Mesendoderm (in vitro differentiated cells): ENCODE data around the gene WNT16.
"Not testable (repeated sequence)": the region's sequence is repeated elsewhere in the genome, so short reads cannot be mapped to it uniquely, and the experiment has no call there.

Experiments
- DNase-seq: peaks from one replicate; pipeline ENCODE4 v3.0.0; 2013
- H2AK5ac ChIP-seq: 2 replicates; pipeline ENCODE4 v1.6.1; 2013; ENCODE audit warnings: low read length, inconsistent platforms
- H2BK120ac ChIP-seq: 2 replicates; pipeline ENCODE4 v1.6.1; 2013; ENCODE audit warnings: low read depth, mild to moderate bottlenecking, low read length, moderate library complexity, mixed read lengths
- H2BK15ac ChIP-seq: replicated peaks from 2 replicates; pipeline ENCODE4 v1.6.1; 2013; ENCODE audit warnings: low read depth, mild to moderate bottlenecking, moderate library complexity
- H2BK5ac ChIP-seq: 2 replicates; pipeline ENCODE4 v1.6.1; 2013; ENCODE audit warnings: low read length, inconsistent platforms
- H3K18ac ChIP-seq: 2 replicates; pipeline ENCODE4 v1.6.1; 2013; ENCODE audit warnings: mild to moderate bottlenecking, low read length, mixed read lengths
- H3K23ac ChIP-seq: one replicate; pipeline ENCODE4 v1.6.1; 2013; ENCODE audit warnings: low read length
- H3K27ac ChIP-seq: 2 replicates; pipeline ENCODE4 v1.5.1; 2013; ENCODE audit warnings: low read depth, mild to moderate bottlenecking, inconsistent platforms, low read length, moderate library complexity
- H3K27me3 ChIP-seq: 2 replicates; pipeline ENCODE4 v1.6.1; 2013; ENCODE audit warnings: low read length, control low read depth, mild to moderate bottlenecking, inconsistent platforms; ENCODE audit not compliant: insufficient read depth, poor library complexity
- H3K36me3 ChIP-seq: 2 replicates; pipeline ENCODE4 v1.6.1; 2013; ENCODE audit warnings: low read length, inconsistent platforms; ENCODE audit not compliant: control insufficient read depth, insufficient read depth
- H3K4ac ChIP-seq: one replicate; pipeline ENCODE4 v1.6.1; 2013; ENCODE audit warnings: low read depth, mild to moderate bottlenecking, low read length, moderate library complexity
- H3K4me1 ChIP-seq: 2 replicates; pipeline ENCODE4 v1.6.1; 2013; ENCODE audit warnings: low read depth, low read length, inconsistent platforms; ENCODE audit not compliant: control insufficient read depth
- H3K4me2 ChIP-seq: 2 replicates; pipeline ENCODE4 v1.6.1; 2013; ENCODE audit warnings: low read length
- H3K4me3 ChIP-seq: 2 replicates; pipeline ENCODE4 v1.5.1; 2013; ENCODE audit warnings: mild to moderate bottlenecking, low read length
- H3K56ac ChIP-seq: one replicate; pipeline ENCODE4 v1.6.1; 2013; ENCODE audit warnings: low read length
- H3K79me1 ChIP-seq: 2 replicates; pipeline ENCODE4 v1.6.1; 2013; ENCODE audit warnings: low read length, inconsistent platforms
- H3K79me2 ChIP-seq: 2 replicates; pipeline ENCODE4 v1.6.1; 2013; ENCODE audit warnings: mild to moderate bottlenecking, low read length; ENCODE audit not compliant: control insufficient read depth, insufficient read depth
- H3K9ac ChIP-seq: 2 replicates; pipeline ENCODE4 v1.6.1; 2013; ENCODE audit warnings: low read length, inconsistent platforms
- H4K5ac ChIP-seq: one replicate; pipeline ENCODE4 v1.6.1; 2013; ENCODE audit warnings: low read length
- H4K8ac ChIP-seq: one replicate; pipeline ENCODE4 v1.6.1; 2013; ENCODE audit warnings: low read depth, mild to moderate bottlenecking, control low read depth, low read length, moderate library complexity
- WGBS: extraction: QIAGEN DNeasy Blood & Tissue Kit; methylation state at CpG from one replicate; pipeline ENCODE4 v1.1.7; 2013; ENCODE audit warnings: low lambda C conversion rate, missing lambda C conversion rate; ENCODE audit not compliant: insufficient coverage; ENCODE audit errors: extremely low coverage; 5-methylcytosine and 5-hydroxymethylcytosine counted together

WNT16 gene

GRCh38 chr7:121285066-121285667, 43.6 kb upstream of the WNT16 start:
- WGBS = no CpG with 5 or more reads among the region's 1 CpG
- Histone ChIP-seq H3K23ac (no peak overlapping the region), H3K4me3 (no peak overlapping the region), H3K56ac (no peak overlapping the region), H2BK120ac (no peak overlapping the region), H2AK5ac (no peak overlapping the region), H3K9ac (no peak overlapping the region), H3K4ac (no peak overlapping the region), H3K36me3 (no peaks in the 10 kb centered on the region), H2BK15ac (no peak overlapping the region), H2BK5ac (no peak overlapping the region), H3K79me1 (no peaks in the 10 kb centered on the region), H3K27me3 (no peaks in the 10 kb centered on the region), H3K18ac (no peak overlapping the region), H3K4me1 (no peaks in the 10 kb centered on the region), H3K4me2 (no peak overlapping the region), H4K8ac (no peak overlapping the region), H3K79me2 (no peaks in the 10 kb centered on the region), H3K27ac (no peak overlapping the region), H4K5ac (no peak overlapping the region)
- no peak for DNase-seq

- no CpG with 5 or more reads among the region's 2 CpGs for WGBS
- no peak overlapping the region for H3K4ac ChIP-seq
Observed at GRCh38 chr7:121286186-121286585, 42.6 kb upstream of the WNT16 start.

GRCh38 chr7:121286742-121287734, 41.8 kb upstream of the WNT16 start:
- no peak overlapping the region for H2AK5ac ChIP-seq
- H3K27me3 ChIP-seq = no peaks in the 10 kb centered on the region
- H4K8ac ChIP-seq = no peak overlapping the region
- H3K79me1 ChIP-seq = no peaks in the 10 kb centered on the region
- H2BK120ac ChIP-seq = no peak overlapping the region
- no peak for DNase-seq
- no peak overlapping the region for H3K9ac ChIP-seq
- no peak overlapping the region for H2BK15ac ChIP-seq
- no peaks in the 10 kb centered on the region for H3K79me2 ChIP-seq
- no peak overlapping the region for H3K56ac ChIP-seq
- no peak overlapping the region for H3K4ac ChIP-seq
- H3K4me3 ChIP-seq = no peak overlapping the region
- no peaks in the 10 kb centered on the region for H3K36me3 ChIP-seq
- WGBS = no CpG with 5 or more reads among the region's 6 CpGs
- no peak overlapping the region for H2BK5ac ChIP-seq
- H3K18ac ChIP-seq = no peak overlapping the region
- no peak overlapping the region for H3K23ac ChIP-seq
- no peak overlapping the region for H4K5ac ChIP-seq
- H3K4me1 ChIP-seq = no peaks in the 10 kb centered on the region
- H3K4me2 ChIP-seq = no peak overlapping the region
- no peak overlapping the region for H3K27ac ChIP-seq

More at GRCh38 chr7:121286186-121286585, 42.6 kb upstream of the WNT16 start:
- no peak overlapping the region for H2BK15ac ChIP-seq
- H3K79me1 ChIP-seq = no peaks in the 10 kb centered on the region
- DNase-seq = no peak
- no peaks in the 10 kb centered on the region for H3K4me1 ChIP-seq
- no peak overlapping the region for H3K4me2 ChIP-seq
- no peak overlapping the region for H3K56ac ChIP-seq
- H3K23ac ChIP-seq = no peak overlapping the region
- no peak overlapping the region for H4K5ac ChIP-seq
- H3K9ac ChIP-seq = no peak overlapping the region
- no peak overlapping the region for H2BK120ac ChIP-seq
- H2BK5ac ChIP-seq = no peak overlapping the region
- H3K27ac ChIP-seq = no peak overlapping the region
- H3K79me2 ChIP-seq = no peaks in the 10 kb centered on the region
- H3K27me3 ChIP-seq = no peaks in the 10 kb centered on the region
- H3K36me3 ChIP-seq = no peaks in the 10 kb centered on the region
- H3K18ac ChIP-seq = no peak overlapping the region
- no peak overlapping the region for H3K4me3 ChIP-seq
- H2AK5ac ChIP-seq = no peak overlapping the region
- H4K8ac ChIP-seq = no peak overlapping the region

- Histone ChIP-seq H4K5ac (no peak overlapping the region), H3K79me2 (no peaks in the 10 kb centered on the region), H3K18ac (no peak overlapping the region), H3K27ac (no peak overlapping the region), H3K4me3 (no peak overlapping the region), H2BK5ac (no peak overlapping the region), H3K23ac (no peak overlapping the region), H3K56ac (no peak overlapping the region), H3K9ac (no peak overlapping the region), H3K4ac (no peak overlapping the region), H3K4me2 (no peak overlapping the region), H4K8ac (no peak overlapping the region), H3K27me3 (no peaks in the 10 kb centered on the region), H3K79me1 (no peaks in the 10 kb centered on the region), H2AK5ac (no peak overlapping the region), H3K36me3 (no peaks in the 10 kb centered on the region), H2BK15ac (no peak overlapping the region), H3K4me1 (no peaks in the 10 kb centered on the region), H2BK120ac (no peak overlapping the region)
- DNase-seq = no peak
Observed at GRCh38 chr7:121288894-121289293, 39.9 kb upstream of the WNT16 start.

- H2AK5ac ChIP-seq, H2BK5ac ChIP-seq, H3K36me3 ChIP-seq, H3K79me2 ChIP-seq, H3K4me3 ChIP-seq, H3K23ac ChIP-seq, H2BK120ac ChIP-seq, H3K79me1 ChIP-seq, H4K8ac ChIP-seq, H3K56ac ChIP-seq, H3K4me1 ChIP-seq, H3K4ac ChIP-seq, DNase-seq, H3K27me3 ChIP-seq, H2BK15ac ChIP-seq, H4K5ac ChIP-seq, H3K4me2 ChIP-seq, H3K9ac ChIP-seq, H3K18ac ChIP-seq, H3K27ac ChIP-seq: not testable (repeated sequence)
- no CpG with 5 or more reads among the region's 5 CpGs for WGBS
Observed at GRCh38 chr7:121289930-121290329, 38.9 kb upstream of the WNT16 start.
